HG03095 (cell line): ENCODE data around the gene FLRT2.

Source experiments
- ATAC-seq: cut with Tn5 transposase; IDR thresholded peaks from one replicate; pipeline ENCODE4 v1.9.1; 2021; ENCODE audit warnings: moderate library complexity; ENCODE audit not compliant: unreplicated experiment

FLRT2 gene

DNA sequence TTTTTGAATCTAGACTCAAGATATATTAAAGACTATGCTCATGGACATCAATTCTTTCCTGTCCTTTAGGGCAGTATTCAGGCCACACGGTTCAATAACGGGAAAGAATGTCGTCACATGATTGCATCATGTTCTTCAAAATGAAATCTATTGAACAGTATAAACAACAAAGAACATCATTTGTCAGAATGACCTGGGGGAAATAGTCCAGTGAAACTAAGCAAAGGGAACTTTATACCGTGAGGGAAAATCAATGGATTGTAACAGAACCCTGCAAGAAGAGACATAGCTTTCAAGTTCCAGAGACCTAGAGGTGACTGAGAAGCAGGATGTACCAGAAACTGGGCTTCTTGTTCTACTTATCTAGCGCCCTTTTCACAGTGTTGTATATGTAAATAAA is 32.7 kb downstream of the FLRT2 start:
- no peak for ATAC-seq

DNA sequence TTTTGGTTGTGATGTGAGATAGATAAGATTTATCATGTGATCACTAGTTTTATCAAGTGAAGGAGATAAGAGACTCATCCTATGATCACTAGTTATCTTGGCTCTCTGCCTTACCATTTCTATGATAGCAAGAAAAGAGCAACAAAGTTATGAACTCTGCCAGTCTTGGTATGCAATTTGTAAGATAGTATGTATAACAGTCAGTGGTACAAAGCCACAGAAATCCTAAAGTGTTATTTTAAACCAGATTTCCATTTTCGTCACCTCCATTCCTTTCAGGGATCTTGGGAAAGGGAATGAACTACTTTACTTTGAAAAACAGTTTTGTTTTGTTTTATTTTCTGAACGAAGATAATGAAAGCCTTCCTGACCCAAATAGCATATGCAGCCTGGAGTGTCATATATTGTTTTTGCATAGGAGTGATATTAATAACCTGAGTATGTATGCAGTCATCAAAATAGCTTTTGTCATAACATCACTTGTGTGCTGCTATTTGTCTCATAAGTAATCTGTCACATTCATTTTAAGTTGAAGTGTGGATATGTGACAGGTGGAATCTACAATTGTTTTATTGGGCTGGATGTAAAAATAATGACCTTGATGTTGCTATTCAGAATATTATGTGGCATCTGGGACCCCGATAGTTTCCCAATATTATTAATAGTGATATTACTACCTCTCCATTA is 35.0 kb downstream of the FLRT2 start:
- ATAC-seq, result no peak

DNA sequence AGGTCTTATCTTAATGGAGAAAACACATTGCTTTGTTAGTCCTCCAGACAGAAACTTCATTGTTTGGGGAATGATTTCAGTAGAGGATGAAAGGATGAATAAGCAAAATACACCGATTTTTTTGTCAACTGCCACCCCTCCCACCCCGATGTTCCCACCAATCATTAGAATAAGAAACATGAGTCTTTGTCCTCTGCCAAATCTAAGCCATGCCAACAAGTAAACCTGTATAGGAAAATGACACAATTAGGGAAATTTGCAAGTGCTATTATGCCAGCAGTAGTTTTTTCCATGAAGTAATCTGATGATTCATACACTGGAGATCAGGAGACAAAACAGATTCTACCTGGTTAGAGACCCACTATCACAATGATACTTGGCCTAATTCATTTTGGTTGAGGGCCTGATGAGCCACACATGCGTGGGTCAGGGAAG is 35.9 kb downstream of the FLRT2 start:
- ATAC-seq, result no peak

DNA sequence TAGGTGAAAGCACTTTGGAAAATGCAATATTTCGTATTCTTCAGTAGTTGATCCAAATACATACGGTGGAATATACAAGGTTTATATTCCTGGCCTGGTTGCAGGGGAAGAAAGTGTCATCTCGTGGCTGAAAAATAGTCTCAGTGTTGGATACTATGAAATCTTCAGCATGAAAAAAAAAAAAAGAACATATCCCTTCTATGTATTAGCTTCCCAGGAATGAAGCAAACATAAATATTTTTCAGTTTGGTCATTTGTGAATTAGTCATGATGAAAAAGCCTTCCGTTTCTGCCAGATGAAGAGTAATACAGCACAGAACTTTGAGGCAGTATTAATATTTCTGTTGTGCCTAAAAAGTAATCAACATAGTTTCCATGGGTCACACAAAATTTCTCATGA is 36.7 kb downstream of the FLRT2 start:
- no peak for ATAC-seq

DNA sequence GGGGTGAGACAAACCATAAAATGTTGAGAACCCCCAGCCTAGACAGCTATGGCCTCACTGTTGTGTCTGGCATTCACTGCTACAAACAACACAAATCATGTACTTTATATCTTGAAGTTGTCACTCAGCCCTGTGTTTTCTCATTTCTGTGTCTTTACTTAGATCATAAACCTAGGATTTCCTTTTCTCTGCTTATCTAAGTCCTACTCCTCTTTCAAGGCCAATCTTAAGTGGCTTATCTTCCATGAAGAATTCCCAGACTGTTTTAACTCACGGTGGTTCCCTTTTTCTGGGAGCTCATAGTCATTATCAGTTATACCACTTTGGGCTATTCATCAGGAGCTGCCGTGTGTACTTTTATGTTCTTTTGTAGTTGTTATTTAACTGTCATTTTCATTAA is 42.1 kb downstream of the FLRT2 start:
- no peak for ATAC-seq

DNA sequence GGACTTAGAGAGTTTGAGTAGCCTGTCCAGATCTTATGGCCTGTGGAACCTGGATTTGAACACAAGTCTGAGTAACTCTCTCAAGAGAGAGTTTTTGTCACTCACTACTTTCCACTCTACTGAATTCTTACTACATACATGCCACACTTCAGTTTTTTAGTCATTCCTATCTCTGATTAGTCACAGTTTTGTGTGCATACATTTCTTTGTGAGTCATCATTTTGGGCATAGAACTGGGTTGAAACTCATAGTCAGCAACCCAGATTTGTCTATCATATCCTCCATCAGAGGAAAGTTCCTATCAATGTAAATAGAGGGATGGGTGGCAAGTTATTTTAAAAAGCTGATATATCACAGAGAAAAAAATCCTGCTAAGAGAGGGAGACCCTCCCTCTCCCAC is 42.9 kb downstream of the FLRT2 start:
- no peak for ATAC-seq

DNA sequence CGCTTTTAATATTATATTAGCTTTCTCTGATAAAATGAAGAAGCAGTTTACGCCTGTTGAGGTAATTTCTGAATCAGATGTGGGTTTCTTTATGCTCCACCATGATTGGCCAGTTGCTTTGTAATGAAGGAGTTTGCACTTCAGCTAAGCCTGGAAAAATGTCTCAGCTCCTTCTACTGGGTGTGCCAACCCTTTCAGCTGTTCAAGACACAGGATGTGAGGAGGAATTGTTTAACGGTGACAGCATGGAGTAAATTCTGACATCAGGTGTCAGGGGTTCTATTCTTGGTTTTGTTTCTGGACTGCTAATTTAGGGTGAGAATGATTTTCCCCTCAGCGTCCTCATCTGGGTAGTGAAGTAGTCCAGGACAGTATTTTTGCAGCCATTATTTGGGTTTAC is 43.5 kb downstream of the FLRT2 start:
- no peak for ATAC-seq

DNA sequence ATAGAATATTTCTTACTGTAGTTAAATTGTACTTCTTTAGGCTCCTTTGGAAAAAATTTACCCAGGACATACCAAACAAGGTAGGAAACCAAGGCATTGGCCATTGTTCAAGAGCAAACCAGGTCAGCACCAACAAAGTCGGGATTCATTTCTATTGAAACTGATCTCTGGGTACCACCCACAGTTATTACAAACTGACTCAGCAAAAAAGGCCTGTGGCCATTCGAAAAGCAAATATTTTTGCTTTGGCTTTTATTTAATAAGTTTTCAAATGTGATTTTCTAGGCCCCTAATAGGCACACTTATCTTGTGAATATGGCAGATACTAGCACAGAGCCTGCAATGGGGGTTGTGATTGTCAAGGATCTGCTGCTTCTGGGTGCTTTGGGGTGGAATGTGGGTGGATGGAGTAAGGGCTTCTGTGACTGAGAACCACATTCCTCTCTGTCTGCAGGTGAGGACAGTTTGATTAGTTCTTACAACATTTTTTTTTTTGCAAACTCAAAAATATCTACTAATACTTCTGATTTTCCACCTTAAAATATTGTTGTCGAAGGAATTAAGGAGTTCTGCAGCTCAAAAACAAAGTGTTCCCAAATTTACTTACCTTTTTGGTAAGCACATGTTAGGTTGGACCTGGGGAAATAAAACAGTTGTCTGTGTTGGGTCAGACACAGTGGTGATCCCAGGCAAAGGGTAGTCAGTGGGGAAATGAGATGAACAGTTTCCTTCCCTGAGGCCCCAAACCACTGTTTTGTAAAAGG is 45.1 kb downstream of the FLRT2 start:
- ATAC-seq, result no peak

DNA sequence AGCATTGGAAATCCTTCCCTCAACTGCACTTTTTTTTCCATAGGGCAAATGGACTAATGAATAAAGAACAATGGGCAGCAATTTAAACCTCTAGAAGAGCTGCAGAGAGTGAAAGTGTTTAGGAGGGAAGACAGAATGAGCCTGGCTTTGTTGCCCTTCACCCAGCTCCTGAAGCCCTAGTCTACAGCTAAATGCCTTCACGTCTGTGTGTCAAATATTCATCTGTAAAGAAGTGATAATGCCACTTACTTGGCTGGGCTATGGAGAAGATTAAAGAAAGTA is 45.6 kb downstream of the FLRT2 start:
- no peak for ATAC-seq

DNA sequence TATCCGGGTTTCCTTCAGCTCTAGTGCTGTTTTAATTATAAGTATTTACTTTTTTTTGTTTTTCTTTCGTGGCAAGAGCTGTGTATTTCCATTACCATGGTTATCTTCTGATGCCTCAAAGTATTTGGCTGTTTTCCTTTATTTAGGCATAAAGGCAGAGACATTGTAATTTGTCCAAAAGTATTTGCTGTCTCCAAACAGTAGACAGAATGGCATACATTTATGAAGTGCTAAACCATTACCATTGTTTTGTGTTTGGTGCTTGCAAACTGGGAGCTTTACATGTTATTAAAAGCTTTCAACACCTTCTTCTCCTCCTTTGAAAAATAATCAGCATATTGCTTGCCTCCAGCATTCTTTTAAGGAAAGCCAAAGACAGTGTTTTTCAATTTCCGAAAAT is 46.3 kb downstream of the FLRT2 start:
- ATAC-seq, result no peak

DNA sequence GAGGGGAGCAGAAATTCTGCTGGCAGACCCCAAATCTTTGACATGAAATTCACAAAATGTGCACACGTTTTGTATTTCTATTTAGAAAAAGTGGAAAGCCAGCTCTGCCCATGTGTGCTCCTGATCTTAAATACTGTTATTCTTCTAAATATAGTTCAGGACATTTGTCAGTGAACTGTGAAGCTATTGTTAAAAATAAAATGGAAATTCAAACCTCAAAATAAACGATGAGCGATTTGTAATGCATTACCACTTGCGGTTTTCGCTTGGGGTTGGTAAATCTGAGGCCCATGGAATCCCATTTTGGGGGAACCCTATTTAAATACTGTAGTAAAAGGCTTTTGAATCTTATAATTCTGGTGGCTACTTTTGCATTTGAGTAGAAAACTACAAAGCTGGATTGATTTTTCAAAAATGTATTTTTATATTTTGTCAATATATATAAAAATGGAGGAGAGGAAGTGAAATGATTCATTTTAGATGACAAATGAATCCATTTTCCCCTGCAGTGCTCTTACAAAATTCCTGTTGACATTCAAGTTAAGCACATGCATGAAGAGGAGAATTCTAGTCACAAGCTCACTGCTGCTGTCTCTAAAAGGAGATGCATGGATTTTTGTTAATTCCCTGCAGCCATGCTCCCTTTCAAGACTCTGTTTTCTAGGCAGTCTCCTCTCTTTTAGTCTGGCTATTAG is 47.1 kb downstream of the FLRT2 start:
- no peak for ATAC-seq

DNA sequence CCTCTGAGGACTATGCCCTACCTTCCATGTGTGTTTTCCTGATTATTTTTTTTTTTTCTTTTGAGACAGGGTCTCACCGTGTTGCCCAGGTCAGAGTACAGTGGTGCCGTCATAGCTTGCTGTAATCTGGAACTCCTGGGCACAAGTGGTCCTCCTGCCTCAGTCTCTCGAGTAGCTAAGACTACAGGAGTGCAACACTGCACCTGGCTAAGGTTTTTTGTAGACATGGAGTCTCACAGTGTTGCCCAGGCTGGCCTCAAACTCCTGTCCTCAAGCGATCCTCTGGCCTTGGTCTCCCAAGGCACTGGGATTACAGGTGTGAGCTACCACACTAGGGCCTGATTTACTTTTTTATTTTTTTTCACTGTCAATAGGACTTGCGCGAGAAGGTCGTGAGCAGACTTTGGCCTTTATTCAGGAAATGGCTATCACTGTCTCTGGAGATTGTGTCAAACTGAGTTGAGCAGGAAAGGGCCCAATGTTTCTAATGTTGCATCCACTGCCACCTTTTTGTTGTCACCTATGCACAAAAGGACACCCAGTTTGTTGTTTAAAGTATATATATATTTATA is 47.7 kb downstream of the FLRT2 start:
- no peak for ATAC-seq

DNA sequence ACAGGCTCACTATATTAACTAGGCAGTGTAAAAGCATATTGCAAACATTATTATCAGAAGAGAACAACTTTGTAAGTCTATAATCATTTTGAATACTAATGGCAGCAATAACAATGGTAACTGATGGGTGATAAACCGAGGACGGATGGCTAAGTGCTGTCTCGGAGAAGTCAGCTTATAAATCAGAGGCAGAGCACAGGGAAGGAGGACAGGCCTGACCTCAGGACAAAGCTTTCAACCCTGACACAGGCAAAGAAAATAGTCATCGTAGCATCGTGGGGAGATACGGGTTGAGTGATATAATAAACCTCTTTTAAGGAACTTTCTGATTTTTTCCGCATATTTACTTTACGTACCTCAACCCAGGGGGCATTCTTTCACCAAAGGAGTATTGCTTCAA is 48.4 kb downstream of the FLRT2 start:
- ATAC-seq, result no peak

DNA sequence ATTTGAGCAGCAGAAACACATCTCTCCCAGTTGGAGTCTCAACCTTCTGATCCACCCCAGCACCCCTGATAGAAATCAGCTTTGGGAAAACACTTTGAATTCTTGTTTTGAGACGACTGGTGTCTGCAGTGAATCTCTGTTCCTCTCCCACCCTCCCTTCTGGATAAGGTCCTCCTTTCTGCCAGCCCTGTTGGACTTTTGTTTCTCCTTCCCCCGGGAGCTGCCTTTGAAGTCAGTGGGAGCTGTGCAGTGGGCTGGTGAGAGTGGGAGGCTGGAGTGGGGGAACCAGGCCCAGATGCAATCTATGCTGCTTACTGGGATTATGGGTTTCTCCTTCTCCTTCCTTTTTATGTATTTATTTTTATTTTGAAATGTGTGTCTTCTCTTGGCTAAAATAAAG is 49.0 kb downstream of the FLRT2 start:
- no peak for ATAC-seq

DNA sequence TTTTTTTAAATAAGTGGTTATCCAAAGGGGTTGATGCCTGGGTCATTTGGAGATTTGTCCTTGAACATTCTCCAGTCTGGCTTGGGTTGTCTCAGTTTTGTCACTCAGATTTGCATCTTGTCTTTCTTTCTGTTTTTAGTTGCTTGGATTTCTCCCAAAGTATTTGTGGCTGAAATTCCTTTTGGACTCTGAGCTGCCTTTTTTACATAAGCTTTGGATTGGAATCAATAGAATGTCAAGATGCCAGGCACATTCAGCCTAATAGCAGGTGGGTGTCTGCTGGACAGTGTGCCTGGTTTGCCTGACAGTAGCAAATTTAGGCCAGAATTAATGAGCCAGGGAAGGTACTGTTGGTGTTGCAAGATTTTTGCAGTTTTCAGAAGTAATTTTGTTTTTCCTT is 50.0 kb downstream of the FLRT2 start:
- ATAC-seq, result no peak

DNA sequence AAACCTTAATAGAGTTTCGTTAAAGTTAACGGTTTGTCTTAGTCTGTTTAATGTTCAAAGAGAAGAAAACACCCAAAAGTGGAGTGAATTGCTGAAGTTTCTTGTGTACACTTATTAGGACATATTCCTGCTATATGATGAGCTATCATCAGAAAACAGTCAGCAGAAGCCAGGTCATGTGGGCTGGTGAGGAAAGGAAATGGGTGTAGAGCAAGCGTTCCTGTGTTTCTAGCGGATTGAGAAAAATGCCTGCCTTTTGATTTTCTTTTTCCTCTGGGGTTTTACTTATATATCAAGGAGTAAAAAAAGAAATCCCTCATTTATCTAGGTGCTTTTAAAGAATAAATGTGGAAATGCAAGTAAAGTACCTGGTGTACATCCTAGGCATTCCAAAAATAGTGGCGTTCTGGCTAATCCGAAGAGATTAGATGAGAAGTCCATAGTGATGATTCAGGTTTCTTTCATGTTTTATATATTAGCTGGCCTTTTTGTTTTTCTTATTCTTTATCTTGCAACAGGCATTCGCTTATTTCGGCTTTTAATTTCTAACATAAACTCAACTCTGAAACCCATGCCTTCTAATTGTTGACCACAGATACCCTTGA is 50.7 kb downstream of the FLRT2 start:
- ATAC-seq, result no peak

DNA sequence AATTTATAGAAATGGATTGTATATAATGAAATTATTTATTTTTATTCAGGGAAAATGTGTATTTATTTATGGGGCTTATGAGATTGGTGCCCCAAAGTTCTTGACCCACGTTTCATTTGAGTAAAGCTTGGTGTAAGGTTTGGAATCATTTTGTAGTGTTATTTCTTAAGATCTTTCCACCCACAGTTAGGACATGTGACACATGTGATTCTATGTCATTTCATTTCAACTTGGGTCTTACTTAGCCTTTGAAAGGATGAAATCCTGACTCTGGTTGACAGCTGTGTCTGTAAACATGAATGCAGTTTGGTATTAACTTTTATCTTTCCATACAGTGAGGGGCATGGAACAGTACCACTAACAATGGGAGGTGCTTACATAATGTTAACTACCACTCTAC is 51.7 kb downstream of the FLRT2 start:
- ATAC-seq, result no peak

DNA sequence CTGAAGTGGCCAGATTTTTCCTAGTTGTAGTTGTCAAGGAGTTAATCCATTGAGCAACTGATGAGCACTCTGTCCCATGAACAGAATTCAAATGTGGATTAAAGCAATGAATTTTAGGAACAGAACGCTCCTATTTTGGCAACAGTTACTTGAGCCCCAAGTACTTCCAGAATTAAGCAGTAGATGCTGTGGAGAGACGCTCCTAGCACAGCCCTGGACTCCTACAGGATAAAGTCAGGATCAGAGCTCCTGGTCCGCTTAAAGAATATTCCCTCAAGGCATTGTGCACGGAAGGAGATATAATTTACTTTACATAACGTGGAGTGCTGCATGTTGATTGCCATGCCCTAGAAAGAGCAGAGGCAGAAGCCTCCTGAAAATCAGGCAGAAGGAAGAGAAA is 53.4 kb downstream of the FLRT2 start:
- ATAC-seq, result no peak

DNA sequence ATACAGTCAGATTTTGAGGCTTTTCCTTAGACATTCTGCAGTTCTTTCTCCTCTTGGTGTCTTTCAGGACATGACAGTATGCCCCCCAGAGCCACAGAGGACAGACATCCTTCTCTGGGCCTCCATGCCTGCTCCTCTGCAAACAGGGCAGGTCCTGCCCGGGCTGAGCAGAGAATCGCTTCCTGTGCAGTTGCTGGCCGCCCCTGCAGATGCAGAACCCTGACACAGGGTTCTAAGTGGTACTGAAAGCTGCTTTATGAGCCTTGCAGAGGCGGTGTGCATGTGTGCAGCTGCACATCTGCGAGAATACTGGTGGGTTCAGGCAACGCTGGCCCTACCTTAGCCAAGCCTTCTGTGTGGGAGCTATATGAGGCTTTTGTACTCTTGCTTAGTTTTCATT is 54.5 kb downstream of the FLRT2 start:
- no peak for ATAC-seq

DNA sequence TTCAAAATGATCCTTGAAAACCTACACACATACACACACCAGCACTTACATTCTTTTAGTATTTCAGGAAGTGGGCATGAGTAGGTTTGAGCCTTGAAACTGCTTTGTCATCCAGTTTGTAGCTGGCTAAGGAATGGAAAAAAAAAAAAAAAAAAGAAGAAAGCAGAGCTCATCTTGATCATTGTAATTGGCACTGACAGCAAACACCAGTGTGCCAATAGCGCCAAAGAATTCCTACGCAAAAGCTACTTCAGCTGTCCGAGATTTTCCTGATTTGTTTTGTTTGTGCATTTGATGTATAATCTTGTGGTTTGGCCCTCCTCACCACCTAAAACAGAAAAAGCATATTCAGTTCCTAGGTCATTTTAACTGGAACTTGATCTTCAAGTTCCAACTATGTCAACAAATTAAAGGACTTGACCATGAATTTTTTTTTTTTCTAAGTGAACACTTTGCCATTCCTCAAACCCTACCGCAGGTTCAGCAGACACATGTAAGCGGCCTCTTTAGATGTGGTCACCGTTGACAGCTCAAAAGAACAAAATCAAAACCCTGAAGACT is 57.3 kb downstream of the FLRT2 start:
- ATAC-seq, result no peak

DNA sequence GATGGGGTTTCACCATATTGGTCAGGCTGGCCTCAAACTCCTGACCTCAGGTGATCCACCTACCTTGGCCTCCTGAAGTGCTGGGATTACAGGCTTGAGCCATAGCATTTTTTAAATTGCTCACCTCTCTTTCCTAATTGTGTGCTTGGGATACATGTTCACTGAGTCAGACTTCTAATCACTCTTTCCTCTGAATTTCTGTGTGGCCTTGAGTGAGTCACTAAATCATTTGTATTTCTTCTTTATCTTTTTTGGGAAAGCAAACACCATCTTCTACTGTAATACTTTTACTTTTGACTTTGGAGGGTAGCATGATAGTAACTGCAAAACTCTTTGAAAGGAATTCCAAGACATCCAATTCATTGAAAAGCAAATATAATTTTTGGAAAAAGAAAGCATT is 60.8 kb downstream of the FLRT2 start:
- no peak for ATAC-seq
